GM08714 (cell line): ENCODE data around the gene DIP2A.

ENCODE experiments used
- H3K4me3 ChIP-seq: fragments of 200-500 bp; sonication (Bioruptor generic); 2 replicates; pipeline ENCODE4 v1.5.1; 2014; ENCODE audit warnings: mild to moderate bottlenecking, low read length, inconsistent platforms
- ZNF274 ChIP-seq: IDR thresholded peaks from 2 replicates; pipeline ENCODE4 v1.6.1; 2012; ENCODE audit warnings: mild to moderate bottlenecking, low read depth, low read length

The DIP2A gene

DNA sequence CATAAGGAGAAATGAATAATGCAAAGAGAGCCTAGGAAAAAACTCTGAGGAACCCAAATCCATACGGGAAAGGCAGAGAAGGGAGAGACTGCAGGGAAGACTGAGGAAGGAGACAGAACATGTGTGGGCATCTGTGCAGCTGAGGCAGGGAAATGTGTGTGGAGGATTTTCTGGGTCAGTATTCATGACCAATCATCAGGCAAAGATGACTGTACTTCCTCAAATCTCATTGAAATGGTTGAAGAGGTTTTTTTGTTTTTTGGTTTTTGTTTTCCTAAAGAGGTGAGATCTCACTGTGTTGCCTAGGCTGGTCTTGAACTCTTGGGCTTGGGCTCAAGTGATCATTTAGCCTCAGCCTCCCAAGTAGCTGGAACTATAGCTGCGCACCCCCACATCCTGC lies 15.7 kb downstream of the DIP2A start:
- no peak overlapping the region for H3K4me3 ChIP-seq
- TF ChIP-seq ZNF274, result no peak

DNA sequence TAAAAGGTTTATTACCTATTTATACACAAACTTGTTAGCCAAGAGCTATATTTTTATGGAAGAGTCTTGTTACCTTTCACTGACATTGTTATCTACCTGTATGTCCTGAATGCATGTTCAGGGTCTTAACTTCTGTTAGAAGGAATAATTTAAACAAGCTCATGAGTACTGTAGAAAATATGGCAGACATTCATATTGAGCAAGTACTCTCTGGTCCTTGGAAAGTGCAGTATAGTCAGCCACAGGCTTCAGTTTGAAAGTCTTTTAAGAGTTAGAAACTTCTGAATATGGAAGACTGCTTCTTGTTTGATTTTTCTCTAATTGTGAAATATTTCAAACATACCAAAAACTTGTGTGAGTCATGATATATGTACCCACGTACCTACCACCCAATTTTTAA lies 16.6 kb downstream of the DIP2A start:
- no peak for TF ChIP-seq ZNF274

DNA sequence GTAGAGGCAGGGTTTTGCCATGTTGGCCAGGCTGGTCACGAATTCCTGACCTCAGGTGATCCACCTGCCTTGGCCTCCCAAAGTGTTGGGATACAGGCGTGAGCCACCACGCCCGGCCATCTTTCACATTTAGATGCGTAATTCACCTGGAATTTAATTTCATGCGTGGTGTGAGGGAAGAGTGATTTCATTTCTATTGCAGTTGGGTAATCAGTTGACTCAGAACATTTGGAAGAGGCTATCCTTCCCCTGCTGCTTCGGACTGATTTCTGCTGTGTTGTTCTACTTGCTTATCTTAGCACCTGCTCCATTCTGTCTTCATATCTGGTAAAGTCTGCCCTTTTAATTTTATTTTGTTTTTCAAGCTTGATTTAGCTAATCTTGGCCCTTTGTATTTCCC lies 19.1 kb downstream of the DIP2A start:
- TF ChIP-seq ZNF274, result no peak
- H3K4me3 ChIP-seq, result no peak overlapping the region

More for the DNA sequence above, 16.6 kb downstream of the DIP2A start:
- no peak overlapping the region for H3K4me3 ChIP-seq

DNA sequence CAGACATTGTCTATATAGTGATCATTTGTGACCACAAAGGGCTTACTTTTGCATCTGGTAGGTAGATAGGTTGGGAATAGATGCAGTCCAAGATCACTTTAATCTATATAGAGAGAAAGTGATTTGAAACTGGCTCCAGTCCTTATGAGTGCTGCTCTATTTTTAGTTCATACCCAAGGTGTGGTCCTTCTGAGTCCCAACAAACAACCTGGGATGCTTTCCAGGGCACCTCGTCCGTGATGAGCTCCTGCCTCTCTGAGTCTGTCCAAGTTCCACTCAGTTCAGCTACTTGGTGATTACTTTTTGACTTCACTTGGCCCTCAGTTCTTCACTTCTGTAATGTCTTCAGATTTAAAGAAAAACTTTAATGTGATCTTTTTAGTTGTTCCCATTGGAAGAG lies 20.2 kb downstream of the DIP2A start:
- no peak overlapping the region for H3K4me3 ChIP-seq
- TF ChIP-seq ZNF274, result no peak

DNA sequence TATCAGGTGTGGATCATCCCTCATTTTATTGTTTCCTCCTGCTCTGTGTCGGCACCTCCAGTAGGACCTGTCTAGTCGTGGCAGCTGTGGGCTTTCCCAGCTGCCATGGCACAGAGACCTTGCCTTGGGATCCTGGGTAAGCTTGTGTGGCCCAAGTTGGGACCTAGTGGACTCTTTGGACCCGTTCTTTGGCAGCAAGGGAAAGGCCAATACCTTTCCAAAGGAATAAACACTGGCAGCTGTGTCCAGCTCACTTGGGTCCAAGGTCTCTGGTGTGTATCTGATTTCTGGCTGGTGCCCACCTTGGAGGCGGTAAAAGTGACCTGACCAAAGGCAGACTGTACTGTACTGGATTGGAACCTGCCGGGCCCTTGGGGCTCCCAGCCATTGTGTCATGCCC lies 21.8 kb downstream of the DIP2A start:
- no peak for TF ChIP-seq ZNF274
- H3K4me3 ChIP-seq, result no peak overlapping the region

DNA sequence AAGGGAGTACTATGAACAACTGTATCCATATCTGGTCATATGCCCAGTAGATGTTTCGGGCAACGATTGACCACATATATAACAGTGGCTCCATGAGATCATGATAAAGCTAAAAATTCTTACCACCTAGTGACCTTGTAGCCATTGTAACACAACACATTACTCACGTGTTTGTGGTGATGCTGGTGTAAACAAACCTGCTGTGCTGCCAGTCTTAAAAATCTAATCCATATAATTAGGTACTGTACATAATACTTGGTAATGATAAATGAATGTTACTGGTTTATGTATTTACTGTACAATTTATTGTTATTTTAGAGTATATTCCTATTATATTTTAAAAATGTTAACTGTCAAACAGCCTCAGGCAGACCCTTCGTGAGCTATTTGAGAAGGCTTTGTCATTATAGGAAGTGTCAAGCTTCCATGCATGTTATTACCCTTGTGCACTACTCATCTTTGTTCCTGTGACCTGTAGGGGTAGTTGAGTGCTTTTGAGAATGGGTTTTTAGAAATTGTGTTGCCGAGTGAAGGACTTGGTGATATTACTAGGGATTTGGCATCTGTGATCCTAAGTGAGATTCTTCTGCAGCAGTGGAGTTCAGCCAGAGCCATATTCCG lies 23.6 kb downstream of the DIP2A start:
- H3K4me3 ChIP-seq, result no peak overlapping the region
- TF ChIP-seq ZNF274, result no peak

DNA sequence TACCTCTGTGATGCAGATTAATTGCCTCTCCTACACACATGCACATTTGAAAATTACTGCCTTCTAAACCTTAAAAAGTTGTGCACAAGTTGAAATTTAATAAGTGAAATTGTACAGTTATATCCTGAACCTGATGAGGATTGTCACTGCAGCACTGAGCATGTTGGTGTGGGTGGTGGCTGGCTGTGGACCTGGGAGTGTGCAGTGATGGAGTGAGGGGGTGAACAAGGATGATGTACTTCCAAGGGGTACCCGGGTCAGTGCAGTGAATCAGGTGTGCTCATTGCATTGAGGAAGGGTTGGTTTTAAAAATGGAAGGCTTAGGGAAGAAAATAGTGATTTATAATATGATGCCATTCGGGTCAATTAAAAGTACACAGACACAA lies 24.1 kb downstream of the DIP2A start:
- no peak for TF ChIP-seq ZNF274
- H3K4me3 ChIP-seq, result no peak overlapping the region

DNA sequence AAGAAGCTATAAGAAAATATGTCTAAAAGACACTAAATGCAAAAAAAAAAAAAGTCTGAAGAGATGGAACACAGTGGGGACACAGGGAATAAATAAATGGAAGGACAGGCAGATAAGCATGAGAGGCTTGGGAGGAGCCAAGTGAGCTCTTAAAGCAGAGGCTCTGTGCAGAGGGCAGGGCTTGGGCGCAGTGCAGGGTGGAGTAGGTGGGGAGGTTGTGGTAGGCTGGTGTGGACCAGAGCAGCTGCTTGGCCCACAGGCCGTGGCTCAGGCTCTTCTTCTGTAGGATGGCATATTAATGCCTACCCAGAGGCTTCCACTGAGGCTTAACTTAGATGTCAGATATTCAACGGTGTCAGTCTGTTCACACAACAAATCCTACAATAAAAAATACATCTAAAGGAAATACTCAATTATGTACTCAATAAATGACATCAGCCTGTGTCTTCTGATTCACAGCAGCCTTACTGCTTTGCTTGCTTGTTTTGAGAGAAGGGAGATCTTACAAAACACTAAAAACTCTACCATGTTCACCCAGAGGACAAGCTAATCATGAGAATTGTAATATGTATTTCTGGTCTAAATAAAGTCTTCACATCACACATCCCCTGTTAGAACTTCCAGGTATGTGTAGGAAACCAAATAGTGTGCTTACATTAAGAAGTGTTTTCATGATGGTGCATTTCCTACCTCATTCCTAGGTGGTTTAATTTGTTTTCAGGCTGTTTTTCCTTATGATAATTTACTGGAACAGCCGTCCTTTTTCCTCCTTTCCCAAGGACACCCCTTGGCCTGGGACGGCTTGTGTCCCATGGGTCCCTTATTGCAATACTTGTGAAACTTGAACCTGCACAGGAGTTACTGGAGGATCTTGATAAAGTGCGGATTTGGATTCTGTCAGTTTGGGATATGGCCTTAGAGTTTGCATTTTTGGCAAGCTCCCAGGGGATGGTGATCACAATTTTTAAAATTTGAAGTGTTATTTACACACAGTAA lies 24.9 kb downstream of the DIP2A start:
- TF ChIP-seq ZNF274, result no peak

DNA sequence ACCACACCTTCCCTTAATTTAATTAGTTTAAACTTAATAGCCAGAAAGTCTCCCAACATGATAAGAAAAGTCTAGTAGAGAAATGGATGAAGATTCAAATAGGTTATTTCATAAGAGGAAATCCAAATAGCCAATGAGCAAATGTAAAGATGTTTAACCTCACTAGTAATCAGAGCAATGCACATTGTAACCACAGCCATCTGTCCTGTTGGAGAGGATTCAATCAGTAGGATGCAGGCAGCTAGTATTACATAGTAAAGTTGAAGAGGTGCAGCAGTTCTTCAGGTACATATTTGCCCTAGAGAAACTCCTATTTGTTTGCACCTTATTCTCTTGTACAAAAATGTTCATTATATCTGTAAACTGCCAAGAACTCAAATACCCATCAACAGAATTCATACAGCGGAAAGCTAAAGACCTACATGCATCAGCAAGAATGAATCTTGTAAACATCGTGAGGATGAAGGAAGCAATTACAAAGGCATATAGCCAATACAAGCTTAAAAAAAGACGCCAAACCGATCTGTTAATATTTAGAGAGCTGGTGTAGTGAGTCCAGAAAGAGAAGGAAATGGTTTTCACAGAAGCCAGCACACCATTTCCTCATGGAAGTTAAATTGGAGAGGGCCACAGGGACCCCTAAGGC lies 27.9 kb downstream of the DIP2A start:
- H3K4me3 ChIP-seq, result no peak overlapping the region
- TF ChIP-seq ZNF274, result no peak

More for the DNA sequence above, 24.9 kb downstream of the DIP2A start:
- no peak overlapping the region for H3K4me3 ChIP-seq

DNA sequence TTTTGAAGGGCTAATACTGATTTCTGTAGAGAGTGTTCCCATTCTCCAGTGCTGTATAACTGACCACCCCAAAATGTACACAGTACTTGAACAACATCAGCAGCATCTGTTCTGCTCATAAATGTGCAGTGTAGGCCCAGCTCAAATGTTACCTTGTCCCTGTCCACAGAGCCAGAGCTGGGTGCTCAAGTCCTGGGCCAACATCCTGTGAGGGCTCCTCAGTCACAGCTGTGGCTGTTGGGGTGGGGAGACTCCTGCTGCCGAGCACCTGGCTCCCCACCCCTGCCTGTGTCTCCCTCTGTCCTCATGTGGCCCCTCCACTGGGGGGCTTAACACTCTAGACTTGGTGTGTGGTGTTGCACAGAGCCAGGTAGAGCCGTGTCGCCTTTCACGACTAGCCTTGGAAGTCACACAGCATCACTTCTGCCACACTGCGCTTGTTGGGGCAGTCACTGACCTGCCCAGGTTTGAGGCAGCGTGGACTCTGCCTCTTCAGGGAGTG lies 30.5 kb downstream of the DIP2A start:
- TF ChIP-seq ZNF274, result no peak
- H3K4me3 ChIP-seq, result no peak overlapping the region

DNA sequence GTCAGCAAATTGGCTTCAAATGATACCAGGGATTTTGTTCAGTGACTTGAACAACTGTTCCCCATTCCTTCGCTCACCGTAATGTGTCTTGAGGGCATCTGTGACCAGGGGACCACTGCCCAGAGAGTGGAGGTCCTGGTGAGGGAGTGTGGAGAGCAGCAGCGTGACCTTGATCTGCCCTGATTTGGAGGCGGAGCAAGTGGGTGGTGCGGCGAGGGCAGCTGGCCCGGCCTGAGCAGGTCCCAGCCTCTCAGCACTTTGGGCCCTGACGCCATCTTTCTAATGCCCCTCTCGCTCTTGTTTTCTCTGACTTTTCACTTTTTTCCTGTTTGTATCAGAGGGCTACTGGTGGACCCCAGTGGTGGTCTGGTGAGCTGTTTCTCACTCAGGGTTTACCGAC lies 31.1 kb downstream of the DIP2A start:
- no peak for TF ChIP-seq ZNF274

DNA sequence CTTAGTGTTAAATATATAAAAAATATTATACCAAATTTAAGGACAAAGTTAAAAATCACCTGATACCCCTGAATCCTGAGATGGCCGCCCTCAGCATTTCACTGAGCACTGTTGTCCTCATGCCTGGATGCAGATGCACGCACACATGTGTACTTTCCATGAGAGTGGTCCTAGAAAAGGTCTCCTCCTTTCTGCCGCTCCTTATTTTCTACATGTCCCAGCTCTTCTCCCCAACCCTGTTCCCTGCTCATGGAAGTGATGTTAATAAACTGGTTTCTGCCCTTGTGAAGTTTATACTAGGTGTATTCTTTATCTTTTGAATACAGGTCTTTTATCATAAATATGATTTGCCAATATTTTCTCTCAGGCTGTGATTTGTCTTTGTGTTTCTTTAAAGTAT lies 32.9 kb downstream of the DIP2A start:
- H3K4me3 ChIP-seq, result no peak overlapping the region
- no peak for TF ChIP-seq ZNF274

More for the DNA sequence above, 31.1 kb downstream of the DIP2A start:
- no peak overlapping the region for H3K4me3 ChIP-seq

DNA sequence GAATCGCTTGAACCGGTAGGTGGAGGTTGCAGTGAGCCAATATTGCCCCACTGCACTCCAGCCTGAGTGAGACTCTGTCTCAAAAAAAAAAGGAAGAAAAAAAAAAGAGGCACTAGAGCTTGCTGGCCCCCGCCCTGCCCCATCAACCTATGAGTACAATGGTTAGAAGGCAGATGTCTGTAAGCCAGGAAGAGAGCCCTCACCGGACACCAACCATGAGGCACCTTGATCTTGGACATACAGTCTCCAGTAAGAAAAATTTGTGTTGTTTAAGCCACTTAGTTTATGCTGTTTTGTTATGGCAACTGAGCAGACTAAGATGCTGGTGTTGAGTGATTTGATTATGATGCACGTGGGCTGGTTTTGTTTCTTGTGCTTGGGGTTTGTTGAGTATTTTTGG lies 34.2 kb downstream of the DIP2A start:
- H3K4me3 ChIP-seq, result no peak overlapping the region
- no peak for TF ChIP-seq ZNF274

DNA sequence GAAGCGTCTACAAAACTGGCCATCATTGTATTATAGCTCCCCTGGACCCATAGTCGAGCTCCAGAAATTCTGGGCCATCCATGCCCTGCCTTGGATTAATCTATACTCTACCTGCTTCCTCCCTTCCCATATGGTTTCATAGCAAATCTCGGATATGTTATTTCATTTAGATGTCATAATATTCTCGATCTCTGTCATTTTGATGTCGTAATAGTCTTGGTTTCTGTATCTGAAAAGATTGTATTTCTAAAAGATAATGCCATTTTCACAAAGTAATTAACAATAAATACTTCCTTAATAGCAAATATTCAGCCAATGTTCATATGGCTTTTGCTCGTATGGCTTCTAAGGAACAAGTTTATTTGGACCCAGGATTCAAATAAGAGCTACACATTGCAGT lies 35.1 kb downstream of the DIP2A start:
- H3K4me3 ChIP-seq, result no peak overlapping the region
- TF ChIP-seq ZNF274, result no peak
